Tibial nerve (tissue), 4 donors: ENCODE measurements around the gene MINDY3. TPM values are rescaled to one million over a fixed set of nuclear protein-coding genes. Genes with fewer than 3 reads are reported as not detected.
A peak's percentile ranks its signal among the peaks of the same experiment; 100 is the strongest.

Source experiments
- DNase-seq, 2 donors: peaks; one replicate each; pipeline ENCODE4 v3.0.0-alpha.2; 2019; ENCODE audit warnings: low spot score in 2 of 2
- H3K27ac ChIP-seq, 4 donors: fragments of 200-600 bp; sonication (generic) in 3 of 4; one replicate each; pipeline ENCODE4 v1.5.1; 2017 to 2019; ENCODE audit warnings: mild to moderate bottlenecking in 1 of 4
- H3K27me3 ChIP-seq, 2 donors: fragments of 200-600 bp; sonication (generic) in 1 of 2; one replicate each; pipeline versions ENCODE4 v1.5.1 to v1.6.0; 2017 to 2019
- H3K36me3 ChIP-seq, 3 donors: fragments of 200-600 bp; sonication (generic); one replicate each; pipeline ENCODE4 v1.5.1; 2018 to 2019
- H3K4me1 ChIP-seq, 4 donors: fragments of 200-600 bp; sonication (generic) in 3 of 4; one replicate each; pipeline ENCODE4 v1.5.1; 2017 to 2019
- H3K4me3 ChIP-seq, 4 donors: fragments of 200-600 bp; sonication (generic) in 3 of 4; one replicate each; pipeline ENCODE4 v1.5.1; 2017 to 2019; ENCODE audit warnings: mild to moderate bottlenecking in 1 of 4, moderate library complexity in 1 of 4
- H3K9me3 ChIP-seq, 4 donors: fragments of 200-600 bp; sonication (generic) in 3 of 4; one replicate each; pipeline ENCODE4 v1.5.1; 2017 to 2019
- CTCF ChIP-seq, 5 experiments: fragments of 200-600 bp in 3 of 5; fragments of 450-650 bp in 2 of 5; sonication (generic) in 3 of 5; IDR thresholded peaks; one replicate each; pipeline ENCODE4 v1.5.1; 2016 to 2019; ENCODE audit warnings: antibody characterized with exemption in 5 of 5, mild to moderate bottlenecking in 3 of 5, moderate library complexity in 2 of 5
- EP300 ChIP-seq, 2 donors: sonication (generic); formaldehyde crosslinking; IDR thresholded peaks; one replicate each; pipeline ENCODE4 v1.6.1; 2017; ENCODE audit warnings: antibody characterized with exemption in 2 of 2, mild to moderate bottlenecking in 1 of 2
- POLR2A ChIP-seq, 2 donors: fragments of 450-650 bp; IDR thresholded peaks; one replicate each; pipeline ENCODE4 v1.6.1; 2017; ENCODE audit warnings: antibody characterized with exemption in 2 of 2, mild to moderate bottlenecking in 2 of 2, moderate library complexity in 2 of 2
- WGBS, 2 donors: methylation state at CpG; one replicate each; pipeline ENCODE4 v1.1.5; 2018; 5-methylcytosine and 5-hydroxymethylcytosine counted together
- total RNA-seq, 4 donors: library from RNA; depleted of rRNA; stranded (reverse); fragments of >200 nt; gene quantifications; one replicate each; pipeline ENCODE4 v1.1.0, GENCODE V29; 2016

MINDY3 gene
- total RNA-seq, 4 donors from 2014 or later, result 25.3 to 33.2 (median 28.2) TPM

GRCh38 chr10:15754937-15755336 is 105.4 kb downstream of the MINDY3 start:
- Histone ChIP-seq H3K9me3 (no peaks in the 10 kb centered on the region), H3K4me1 (no peaks in the 10 kb centered on the region), H3K4me3 (no peak overlapping the region), H3K36me3 (no peaks in the 10 kb centered on the region), H3K27ac (no peak overlapping the region), H3K27me3 (no peaks in the 10 kb centered on the region)
- DNase-seq, result no peak
- no peak for TF ChIP-seq POLR2A (IDR thresholded peaks at IDR 0.05)
- 19 to 21% methylated on average over 2 of the region's 2 CpGs for WGBS, 2 donors

- H3K36me3 ChIP-seq, result no peaks in the 10 kb centered on the region
- no peak overlapping the region for H3K27ac ChIP-seq
- WGBS, 2 donors, result 78 to 81% methylated on average over 5 of the region's 5 CpGs
- no peaks in the 10 kb centered on the region for H3K27me3 ChIP-seq
- no peaks in the 10 kb centered on the region for H3K9me3 ChIP-seq
- TF ChIP-seq EP300 (IDR thresholded peaks at IDR 0.05) (no peak), POLR2A (IDR thresholded peaks at IDR 0.05) (no peak), CTCF (IDR thresholded peaks at IDR 0.05) (no peak)
- H3K4me1 ChIP-seq, result no peaks in the 10 kb centered on the region
- DNase-seq, result no peak
- H3K4me3 ChIP-seq, result no peak overlapping the region
Observed at GRCh38 chr10:15751046-15751445, 109.3 kb downstream of the MINDY3 start.

- DNase-seq, result no peak
- Histone ChIP-seq H3K27ac (no peak overlapping the region), H3K4me3 (no peak overlapping the region), H3K36me3 (no peaks in the 10 kb centered on the region), H3K4me1 (no peaks in the 10 kb centered on the region), H3K27me3 (no peaks in the 10 kb centered on the region), H3K9me3 (no peaks in the 10 kb centered on the region)
- WGBS, 2 donors, result 43 to 59% methylated on average over 3 of the region's 3 CpGs
- no peak for TF ChIP-seq EP300 (IDR thresholded peaks at IDR 0.05)
- no peak for TF ChIP-seq CTCF (IDR thresholded peaks at IDR 0.05)
- no peak for TF ChIP-seq POLR2A (IDR thresholded peaks at IDR 0.05)
Observed at GRCh38 chr10:15748126-15748525, 112.2 kb downstream of the MINDY3 start.

- H3K4me1 ChIP-seq, result no peaks in the 10 kb centered on the region
- 80 to 82% methylated on average over 3 of the region's 3 CpGs for WGBS, 2 donors
- H3K27ac ChIP-seq, result no peak overlapping the region
- H3K9me3 ChIP-seq, result no peaks in the 10 kb centered on the region
- TF ChIP-seq POLR2A (IDR thresholded peaks at IDR 0.05) (no peak), CTCF (IDR thresholded peaks at IDR 0.05) (no peak), EP300 (IDR thresholded peaks at IDR 0.05) (no peak)
- no peak overlapping the region for H3K4me3 ChIP-seq
- no peaks in the 10 kb centered on the region for H3K27me3 ChIP-seq
- DNase-seq, result no peak
- no peaks in the 10 kb centered on the region for H3K36me3 ChIP-seq
Observed at GRCh38 chr10:15747632-15748031, 112.7 kb downstream of the MINDY3 start.

DNA sequence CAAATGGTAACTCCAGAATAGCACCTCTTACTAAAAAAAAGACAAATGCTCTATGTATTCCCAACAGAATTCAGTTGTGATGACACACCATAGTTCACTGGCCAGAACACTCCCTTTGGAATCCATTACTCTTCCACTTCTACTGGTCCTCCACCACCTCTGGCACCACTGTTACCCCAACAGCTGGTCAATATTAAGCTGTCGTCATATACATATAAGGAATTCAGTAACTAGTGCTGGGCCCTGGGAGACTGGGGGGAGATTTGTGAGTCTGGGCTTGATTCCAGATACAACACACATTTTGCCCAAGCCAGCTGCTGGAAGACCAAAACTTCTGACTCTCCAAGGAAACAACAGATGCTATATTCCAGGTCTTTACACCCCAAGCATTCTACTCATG is 114.6 kb downstream of the MINDY3 start:
- no peaks in the 10 kb centered on the region for H3K4me1 ChIP-seq
- TF ChIP-seq POLR2A (IDR thresholded peaks at IDR 0.05), result no peak
- TF ChIP-seq CTCF (IDR thresholded peaks at IDR 0.05), result no peak
- WGBS, 2 donors, result 69 to 85% methylated on average over 1 of the region's 1 CpG
- H3K9me3 ChIP-seq, result no peaks in the 10 kb centered on the region
- no peak for DNase-seq
- H3K36me3 ChIP-seq, result no peaks in the 10 kb centered on the region
- no peak overlapping the region for H3K27ac ChIP-seq
- H3K4me3 ChIP-seq, result no peak overlapping the region
- no peaks in the 10 kb centered on the region for H3K27me3 ChIP-seq

- no peak for TF ChIP-seq EP300 (IDR thresholded peaks at IDR 0.05)
- peak in 3 of 5 experiments; percentile 18 to 36 (median 32) for TF ChIP-seq CTCF (IDR thresholded peaks at IDR 0.05)
- TF ChIP-seq POLR2A (IDR thresholded peaks at IDR 0.05), result no peak
- WGBS, 2 donors, result 51 to 55% methylated on average over 7 of the region's 7 CpGs
- Histone ChIP-seq H3K4me3 (no peak overlapping the region), H3K27me3 (no peaks in the 10 kb centered on the region), H3K4me1 (peaks cover 0 to 5% (median 0%) of the 10 kb centered on the region in 4 donors), H3K36me3 (no peaks in the 10 kb centered on the region), H3K9me3 (no peaks in the 10 kb centered on the region), H3K27ac (no peak overlapping the region)
- peak in 1 of 2 donors; percentile 58 for DNase-seq
Observed at GRCh38 chr10:15744217-15744865, 116.0 kb downstream of the MINDY3 start.
